ENCODE data around the gene SLC22A16.

DNA sequence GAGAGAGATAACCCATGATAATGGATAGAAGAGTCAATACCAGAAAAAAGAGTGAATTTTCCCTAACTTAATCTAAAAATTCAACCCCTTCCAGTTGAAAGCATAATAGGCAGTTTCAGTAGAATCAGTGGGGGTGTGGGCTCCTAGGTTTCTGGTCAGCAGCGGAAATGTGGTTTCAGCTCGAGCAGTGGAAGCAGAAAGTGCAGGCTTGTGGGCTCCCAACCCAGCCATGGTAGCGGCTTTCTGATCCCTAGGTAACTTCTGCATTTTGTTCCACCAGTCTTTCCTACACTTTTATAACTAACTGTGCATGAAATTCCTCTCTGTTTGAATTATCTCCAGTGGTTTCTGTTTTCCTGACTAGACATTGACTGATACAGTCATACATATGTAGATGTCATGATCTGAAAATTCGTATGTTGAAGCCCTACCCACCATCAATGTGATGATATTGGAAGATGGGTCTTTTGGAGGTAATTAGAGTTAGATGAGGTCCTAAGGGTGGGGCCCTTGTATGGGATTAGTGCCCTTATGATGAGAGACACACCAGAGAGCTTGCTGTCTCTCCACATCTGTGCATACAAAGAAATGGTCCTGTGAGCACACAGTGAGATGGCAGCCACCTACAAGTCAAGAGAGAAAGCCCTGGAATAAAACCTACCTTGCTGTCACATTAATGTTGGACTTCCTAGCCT lies 54.5 kb downstream of the SLC22A16 start:
- TF ChIP-seq, protein P1, sequence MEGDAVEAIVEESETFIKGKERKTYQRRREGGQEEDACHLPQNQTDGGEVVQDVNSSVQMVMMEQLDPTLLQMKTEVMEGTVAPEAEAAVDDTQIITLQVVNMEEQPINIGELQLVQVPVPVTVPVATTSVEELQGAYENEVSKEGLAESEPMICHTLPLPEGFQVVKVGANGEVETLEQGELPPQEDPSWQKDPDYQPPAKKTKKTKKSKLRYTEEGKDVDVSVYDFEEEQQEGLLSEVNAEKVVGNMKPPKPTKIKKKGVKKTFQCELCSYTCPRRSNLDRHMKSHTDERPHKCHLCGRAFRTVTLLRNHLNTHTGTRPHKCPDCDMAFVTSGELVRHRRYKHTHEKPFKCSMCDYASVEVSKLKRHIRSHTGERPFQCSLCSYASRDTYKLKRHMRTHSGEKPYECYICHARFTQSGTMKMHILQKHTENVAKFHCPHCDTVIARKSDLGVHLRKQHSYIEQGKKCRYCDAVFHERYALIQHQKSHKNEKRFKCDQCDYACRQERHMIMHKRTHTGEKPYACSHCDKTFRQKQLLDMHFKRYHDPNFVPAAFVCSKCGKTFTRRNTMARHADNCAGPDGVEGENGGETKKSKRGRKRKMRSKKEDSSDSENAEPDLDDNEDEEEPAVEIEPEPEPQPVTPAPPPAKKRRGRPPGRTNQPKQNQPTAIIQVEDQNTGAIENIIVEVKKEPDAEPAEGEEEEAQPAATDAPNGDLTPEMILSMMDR (IDR thresholded peaks at IDR 0.05; ENCODE audit: insufficient read depth, low read depth, low read length): no peak
- no peak for TF ChIP-seq EZH2 (IDR thresholded peaks at IDR 0.05; ENCODE audit: insufficient read depth, low read length)
